Measurements from ENCODE around the gene MAPKBP1.

The MAPKBP1 gene

GRCh38 chr15:41869770-41870688 is 95.7 kb downstream of the MAPKBP1 start:
- DNase-seq: no peak

- DNase-seq: no peak
Measured at GRCh38 chr15:41870689-41871081, 96.4 kb downstream of the MAPKBP1 start.

DNA sequence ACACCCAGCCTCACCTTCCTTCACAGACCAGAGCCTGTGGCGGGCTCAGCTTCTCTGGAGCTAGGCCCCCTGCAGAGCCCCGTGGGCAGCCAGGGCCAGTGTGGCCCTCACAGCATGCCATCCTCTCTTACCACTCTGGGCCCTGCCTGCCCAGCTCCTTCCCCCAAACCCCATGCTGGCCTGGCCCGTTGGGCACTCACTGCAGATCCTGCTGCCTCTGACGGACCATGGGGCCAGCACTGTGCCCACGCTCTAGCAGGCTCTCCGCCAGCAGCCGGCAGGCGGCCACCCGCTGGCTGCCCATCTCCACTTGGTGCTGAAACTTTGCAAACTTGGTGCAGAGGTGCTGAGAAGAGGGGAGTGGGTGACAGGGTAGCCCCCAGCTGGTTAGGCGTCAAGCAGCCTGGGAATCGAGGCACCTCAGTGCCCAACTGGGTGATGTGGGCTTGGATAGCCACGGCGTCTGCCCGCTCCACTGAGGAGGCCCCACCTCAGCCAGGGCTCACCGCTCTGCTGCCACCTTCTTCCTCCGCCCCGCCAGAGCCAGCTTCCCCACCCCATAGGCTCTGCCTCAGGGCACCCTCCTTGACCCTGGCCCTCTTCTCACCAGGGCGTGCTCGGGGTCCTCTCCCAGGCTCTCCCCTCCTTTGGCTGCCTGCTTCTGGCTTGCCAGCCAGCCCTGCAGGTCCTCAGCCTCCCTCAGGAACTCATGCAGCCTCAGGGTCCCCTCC is 97.1 kb downstream of the MAPKBP1 start:
- DNase-seq: no peak

DNA sequence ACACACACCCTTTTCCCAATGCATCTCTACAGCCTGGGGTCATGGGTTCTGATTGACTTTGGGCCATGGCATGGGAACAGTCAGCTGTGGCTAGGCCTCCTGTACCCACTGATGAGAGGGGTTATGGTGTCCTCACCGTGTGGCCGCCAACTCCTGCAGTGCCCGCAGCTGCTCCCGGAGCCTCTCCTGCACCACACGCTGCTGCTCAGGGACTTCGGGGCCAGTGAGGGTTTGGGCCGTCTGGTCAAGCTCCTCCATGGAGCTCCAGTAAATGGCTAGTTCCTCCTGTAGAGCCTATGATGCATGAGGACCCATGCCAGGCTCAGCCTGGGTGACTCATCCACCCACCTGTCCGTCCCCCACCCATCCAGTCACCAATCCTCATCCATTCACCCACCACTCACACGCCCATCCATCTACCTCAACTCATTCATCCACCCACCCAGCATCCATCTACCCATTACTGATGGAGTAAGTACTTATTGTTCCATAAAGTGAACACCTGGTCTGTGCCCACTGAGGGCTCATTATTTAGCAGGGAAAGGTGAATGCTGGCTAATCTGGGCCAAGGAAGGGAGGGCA is 98.0 kb downstream of the MAPKBP1 start:
- DNase-seq: no peak

GRCh38 chr15:41873711-41874110 is 99.4 kb downstream of the MAPKBP1 start:
- DNase-seq: no peak

DNA sequence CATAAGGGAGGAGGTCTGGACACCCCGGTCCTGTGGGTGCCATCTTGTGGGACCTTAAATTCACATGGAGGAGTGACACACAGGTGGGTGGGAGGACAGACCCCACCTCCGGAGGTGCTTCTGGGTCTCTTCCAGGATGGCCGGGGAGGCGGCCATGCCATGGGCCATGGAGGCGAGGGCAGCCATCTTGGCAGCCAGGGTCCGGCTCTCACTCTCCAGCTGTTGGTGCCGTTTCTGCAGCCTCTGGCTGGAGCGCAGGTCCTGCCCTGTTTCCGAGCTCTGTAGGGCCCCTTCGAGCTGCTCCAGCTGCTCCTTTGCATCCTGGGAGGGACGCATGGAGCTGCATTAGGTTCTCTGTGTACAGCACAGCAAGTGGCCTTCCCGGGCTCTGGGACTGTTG is 100.5 kb downstream of the MAPKBP1 start:
- no peak for DNase-seq

- DNase-seq: no peak
Measured at GRCh38 chr15:41876007-41876406, 101.7 kb downstream of the MAPKBP1 start.

GRCh38 chr15:41876689-41877088 is 102.4 kb downstream of the MAPKBP1 start:
- no peak for DNase-seq
